Right lobe of liver (tissue), 6 donors: ENCODE measurements around the gene ADRM1. TPM values are rescaled to one million over a fixed set of nuclear protein-coding genes. Genes with fewer than 3 reads are reported as not detected.

Source experiments
- ATAC-seq, 4 donors: fragments of 200-7000 bp; cut with Tn5 transposase; one replicate each; pipeline ENCODE4 v1.9.1; 2020; ENCODE audit warnings: mild to moderate bottlenecking in 4 of 4, moderate library complexity in 4 of 4
- DNase-seq, 3 donors: peaks; one replicate each; pipeline ENCODE4 v3.0.0-alpha.2; 2020
- H3K27ac ChIP-seq, 3 donors: fragments of 200-600 bp; one replicate each; pipeline ENCODE4 v1.8.0; 2022
- H3K27me3 ChIP-seq, 2 donors: fragments of 200-600 bp; one replicate each; pipeline ENCODE4 v1.8.0; 2022
- H3K36me3 ChIP-seq, 4 donors: fragments of 200-600 bp; sonication (generic) in 1 of 4; one replicate each; pipeline versions ENCODE4 v1.5.1 to v1.8.0; 2017 to 2022; ENCODE audit warnings: control low read depth in 1 of 4
- H3K4me1 ChIP-seq, 4 donors: fragments of 200-600 bp; sonication (generic) in 1 of 4; one replicate each; pipeline versions ENCODE4 v1.5.1 to v1.8.0; 2017 to 2022; ENCODE audit warnings: control low read depth in 1 of 4
- H3K4me3 ChIP-seq, 3 donors: fragments of 200-600 bp; one replicate each; pipeline ENCODE4 v1.8.0; 2022
- H3K9me3 ChIP-seq, 4 donors: fragments of 200-600 bp; sonication (generic) in 1 of 4; one replicate each; pipeline versions ENCODE4 v1.5.1 to v1.8.0; 2017 to 2022; ENCODE audit warnings: control low read depth in 1 of 4
- CTCF ChIP-seq, 4 donors: fragments of 200-600 bp in 3 of 4; fragments of 450-650 bp in 1 of 4; IDR thresholded peaks; one replicate each; pipeline versions ENCODE4 v1.5.1 to v1.8.0; 2016 to 2022; ENCODE audit warnings: antibody characterized with exemption in 4 of 4, mild to moderate bottlenecking in 2 of 4
- POLR2A ChIP-seq: fragments of 450-650 bp; IDR thresholded peaks from one replicate; pipeline ENCODE4 v1.6.1; 2017; ENCODE audit warnings: antibody characterized with exemption, mild to moderate bottlenecking
- WGBS: methylation state at CpG from one replicate; pipeline ENCODE4 v1.1.6; 2018; ENCODE audit warnings: low coverage, low lambda C conversion rate; ENCODE audit not compliant: insufficient coverage; ENCODE audit errors: missing lambda C conversion rate; 5-methylcytosine and 5-hydroxymethylcytosine counted together
- intact Hi-C, 2 donors: fragments of 100-400 bp; cut with DNase I; formaldehyde crosslinking; loops; one replicate each; pipeline versions ENCODE4 v1.11.2 to v1.14.1; 2022
- total RNA-seq, 6 experiments: library from RNA; depleted of rRNA in 2 of 6; stranded (reverse); fragments of >200 nt in 2 of 6; fragmentation: NEBNext Ultra II Directional in 3 of 6; extraction: Animal tissue kit (Norgen Biotek cat#: 25700) in 3 of 6; gene quantifications; one replicate each; pipeline versions ENCODE4 v1.1.0 to v1.2.4, GENCODE V29; 2016 to 2023
- donor health status: DM: no; HTN: yes; CAD: no.
- donor health status: DM: no; HTN: no; CAD: no.
- donor health status: DM: no; HTN: no; CAD: no.
- donor health status: DM: no; HTN: yes; CAD: no.
- donor health status: DM: no; HTN: yes; CAD: no.

ADRM1 gene
- total RNA-seq, 6 experiments from 2014 or later, result 49.5 to 139 (median 55.7) TPM

DNA sequence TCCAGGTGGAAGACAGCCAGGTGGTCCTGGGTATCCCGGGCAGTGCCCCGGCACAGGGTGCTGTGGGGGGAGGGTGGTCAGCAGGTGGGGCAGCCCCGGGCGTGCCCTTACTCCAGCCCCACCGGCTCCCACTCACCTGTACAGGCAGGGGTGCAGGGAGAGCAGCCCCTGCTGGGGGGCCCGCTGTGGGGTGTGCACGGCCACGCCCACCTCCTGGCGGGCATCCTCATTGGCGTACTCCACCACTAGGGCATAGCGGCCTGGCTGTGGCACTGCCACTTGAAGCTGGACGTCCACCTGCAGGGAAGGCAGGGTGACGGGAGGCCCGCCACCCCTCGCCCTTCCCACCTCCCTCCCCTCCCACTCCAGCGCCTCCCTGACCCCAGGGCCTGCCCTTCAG lies 29.6 kb downstream of the ADRM1 start:
- H3K27me3 ChIP-seq, result no peaks in the 10 kb centered on the region
- peaks cover 0 to 13% (median 4%) of the 10 kb centered on the region in 4 donors for H3K36me3 ChIP-seq
- no peak overlapping the region for H3K4me3 ChIP-seq
- TF ChIP-seq POLR2A, result no peak
- no peak for TF ChIP-seq CTCF (IDR thresholded peaks at IDR 0.05)
- H3K4me1 ChIP-seq, result no peaks in the 10 kb centered on the region
- no CpG with 5 or more reads among the region's 16 CpGs for WGBS
- intact Hi-C loops, result no loop called here
- H3K27ac ChIP-seq, result no peak overlapping the region
- ATAC-seq (no peak), DNase-seq (no peak)
- no peaks in the 10 kb centered on the region for H3K9me3 ChIP-seq

- intact Hi-C loops, result no loop called here
- H3K36me3 ChIP-seq, result peaks cover 0 to 8% (median 3%) of the 10 kb centered on the region in 4 donors
- no peak overlapping the region for H3K4me3 ChIP-seq
- H3K9me3 ChIP-seq, result no peaks in the 10 kb centered on the region
- H3K27me3 ChIP-seq, result no peaks in the 10 kb centered on the region
- no peaks in the 10 kb centered on the region for H3K4me1 ChIP-seq
- TF ChIP-seq CTCF (IDR thresholded peaks at IDR 0.05) (no peak), POLR2A (no peak)
- no peak for ATAC-seq
- no CpG with 5 or more reads among the region's 34 CpGs for WGBS
- no peak overlapping the region for H3K27ac ChIP-seq
- DNase-seq, result no peak
These were observed 30.4 kb downstream of the ADRM1 start for GRCh38 chr20:62332989-62333819.

DNA sequence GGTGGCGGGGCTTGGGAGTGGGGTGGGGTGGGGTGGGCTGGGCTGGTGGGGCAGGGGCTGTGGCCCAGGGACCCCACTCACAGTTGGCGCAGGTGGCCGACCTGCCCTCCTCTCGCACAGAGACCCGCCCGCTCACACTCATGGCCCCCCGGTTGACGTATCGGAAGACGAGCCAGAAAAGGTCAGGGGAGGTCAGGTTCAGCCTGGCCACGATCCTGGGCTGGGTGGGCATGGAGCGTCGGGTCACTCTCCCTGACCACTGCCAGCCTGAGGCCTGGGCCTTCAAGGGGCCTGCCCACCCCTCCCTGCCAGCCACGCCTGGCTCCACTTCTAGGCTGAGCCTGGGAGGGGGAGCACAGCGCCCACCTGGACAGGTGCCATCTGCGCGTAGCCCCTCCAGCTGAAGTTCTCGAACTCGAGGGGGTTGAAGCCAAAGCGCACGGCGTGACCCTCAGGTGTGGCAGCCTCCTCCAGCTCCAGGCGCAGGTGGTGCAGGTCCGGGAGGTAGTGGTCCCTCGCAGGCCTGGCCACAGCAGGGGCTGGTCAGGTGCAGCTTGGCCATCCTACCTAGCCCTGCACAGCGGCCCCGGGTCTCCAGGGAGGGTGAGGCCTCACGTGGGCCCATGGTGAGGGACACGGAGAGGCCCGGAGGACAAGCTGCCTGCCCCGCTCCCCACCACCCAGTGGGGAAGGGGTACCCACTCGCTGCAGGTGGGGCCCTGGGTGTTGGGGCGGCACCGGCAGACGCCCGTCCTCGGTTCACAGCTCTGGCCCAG lies 31.2 kb downstream of the ADRM1 start:
- H3K4me3 ChIP-seq, result no peak overlapping the region
- no peak for ATAC-seq
- H3K27ac ChIP-seq, result no peak overlapping the region
- TF ChIP-seq POLR2A, result no peak
- no peak for TF ChIP-seq CTCF (IDR thresholded peaks at IDR 0.05)
- no peaks in the 10 kb centered on the region for H3K9me3 ChIP-seq
- no CpG with 5 or more reads among the region's 37 CpGs for WGBS
- H3K4me1 ChIP-seq, result no peaks in the 10 kb centered on the region
- DNase-seq, result no peak
- H3K36me3 ChIP-seq, result peaks cover 0 to 8% (median 3%) of the 10 kb centered on the region in 4 donors
- intact Hi-C loops, result no loop called here
- H3K27me3 ChIP-seq, result no peaks in the 10 kb centered on the region

- no peak overlapping the region for H3K27ac ChIP-seq
- no peaks in the 10 kb centered on the region for H3K27me3 ChIP-seq
- DNase-seq, result no peak
- H3K4me3 ChIP-seq, result no peak overlapping the region
- no peaks in the 10 kb centered on the region for H3K4me1 ChIP-seq
- H3K9me3 ChIP-seq, result no peaks in the 10 kb centered on the region
- intact Hi-C loops, result no loop called here
- WGBS, result no CpG with 5 or more reads among the region's 13 CpGs
- H3K36me3 ChIP-seq, result peaks cover 0 to 15% (median 7%) of the 10 kb centered on the region in 4 donors
- no peak for ATAC-seq
- no peak for TF ChIP-seq POLR2A
- TF ChIP-seq CTCF (IDR thresholded peaks at IDR 0.05), result no peak
These were observed 32.1 kb downstream of the ADRM1 start for GRCh38 chr20:62334881-62335280.
